GM12874 (cell line): Measurements from ENCODE around the gene RNFT1.

Source experiments
- CTCF ChIP-seq: IDR thresholded peaks from 2 replicates; pipeline ENCODE4 v1.5.1; 2011; ENCODE audit warnings: low read depth, mild to moderate bottlenecking, control low read depth, low read length, moderate library complexity; ENCODE audit not compliant: insufficient read depth

RNFT1 gene, protein sequence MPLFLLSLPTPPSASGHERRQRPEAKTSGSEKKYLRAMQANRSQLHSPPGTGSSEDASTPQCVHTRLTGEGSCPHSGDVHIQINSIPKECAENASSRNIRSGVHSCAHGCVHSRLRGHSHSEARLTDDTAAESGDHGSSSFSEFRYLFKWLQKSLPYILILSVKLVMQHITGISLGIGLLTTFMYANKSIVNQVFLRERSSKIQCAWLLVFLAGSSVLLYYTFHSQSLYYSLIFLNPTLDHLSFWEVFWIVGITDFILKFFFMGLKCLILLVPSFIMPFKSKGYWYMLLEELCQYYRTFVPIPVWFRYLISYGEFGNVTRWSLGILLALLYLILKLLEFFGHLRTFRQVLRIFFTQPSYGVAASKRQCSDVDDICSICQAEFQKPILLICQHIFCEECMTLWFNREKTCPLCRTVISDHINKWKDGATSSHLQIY

GRCh38 chr17:59964482-59965328 is at the start of gene RNFT1:
Gene RNFT1 (minus strand): TSS chr17:59964740. CDS start chr17:59964663, 77 bp downstream.
- TF ChIP-seq CTCF, result no peak

DNA sequence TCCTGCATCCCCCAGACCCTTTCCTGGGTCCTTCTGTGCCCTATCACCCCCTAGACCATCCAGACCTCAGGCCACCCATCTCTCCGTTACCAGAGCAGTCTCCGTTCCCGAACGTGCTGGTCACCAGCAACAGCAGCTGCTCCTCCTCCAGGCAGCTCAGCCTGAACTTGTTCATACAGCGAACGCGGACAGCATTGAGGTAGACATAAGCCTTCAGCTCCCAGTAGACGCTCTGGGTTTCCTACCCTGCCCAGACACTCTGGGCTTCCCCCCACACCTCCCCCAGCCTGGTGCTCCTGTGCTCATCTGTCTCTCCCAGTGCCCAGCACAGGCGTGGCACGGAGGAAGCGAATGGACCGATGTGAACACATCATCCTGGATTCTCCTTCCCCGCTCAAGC is 41.6 kb upstream of the RNFT1 start:
- TF ChIP-seq CTCF, result no peak

- no peak for TF ChIP-seq CTCF
Observed at GRCh38 chr17:59972778-59973177, 8.2 kb upstream of the RNFT1 start.

DNA sequence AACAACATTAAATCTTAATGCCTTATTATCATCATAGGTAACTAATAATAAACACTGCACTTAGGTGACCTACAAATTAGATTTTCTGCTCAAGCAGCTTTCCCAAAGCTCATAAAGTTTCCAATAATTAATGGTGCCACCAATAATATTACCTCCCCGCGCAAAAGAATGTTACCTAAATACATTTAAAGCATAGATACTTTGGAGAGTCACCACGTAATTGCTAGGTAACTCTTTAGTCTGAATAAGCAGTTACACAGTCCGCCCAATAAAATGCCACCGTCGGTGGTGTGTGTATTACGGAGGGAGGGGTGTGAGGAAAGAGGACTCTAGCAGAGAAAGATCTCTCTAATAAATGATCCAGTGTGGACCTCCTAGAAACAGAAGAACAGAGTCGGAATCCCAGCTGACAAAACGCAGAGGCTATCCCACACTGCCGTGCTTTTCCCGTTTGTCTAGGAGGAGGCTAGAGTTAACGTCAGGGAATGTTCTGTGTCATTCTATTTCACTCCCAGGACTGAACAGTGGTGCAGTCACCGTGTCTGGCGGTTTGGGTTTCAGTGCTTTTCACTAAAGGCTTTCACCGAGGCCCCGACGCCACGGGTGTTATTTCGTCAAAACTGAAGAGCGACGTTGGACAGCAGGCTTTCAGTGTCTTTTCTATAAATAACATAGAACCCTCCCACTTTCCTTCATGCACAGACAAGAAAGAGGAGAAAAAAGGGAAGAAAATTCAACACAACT is 630 bp downstream of the RNFT1 start:
- no peak for TF ChIP-seq CTCF

DNA sequence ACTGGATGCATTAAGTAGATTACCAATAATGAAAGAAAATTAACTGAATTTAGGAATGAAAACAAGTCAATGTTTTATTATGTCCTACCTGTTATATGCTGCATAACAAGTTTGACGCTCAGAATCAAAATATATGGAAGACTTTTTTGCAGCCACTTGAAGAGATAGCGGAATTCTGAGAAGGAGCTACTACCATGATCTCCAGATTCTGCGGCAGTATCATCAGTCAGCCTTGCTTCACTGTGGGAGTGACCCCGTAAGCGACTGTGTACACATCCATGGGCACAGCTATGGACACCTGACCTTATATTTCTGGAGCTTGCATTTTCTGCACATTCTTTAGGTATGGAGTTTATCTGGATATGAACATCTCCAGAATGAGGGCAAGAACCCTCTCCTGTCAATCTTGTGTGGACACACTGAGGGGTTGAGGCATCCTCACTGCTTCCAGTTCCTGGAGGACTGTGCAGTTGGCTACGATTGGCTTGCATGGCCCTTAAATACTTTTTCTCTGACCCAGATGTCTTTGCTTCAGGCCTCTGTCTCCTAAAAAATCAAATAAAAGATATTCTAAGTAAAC is 1.7 kb downstream of the RNFT1 start:
- TF ChIP-seq CTCF, result no peak

DNA sequence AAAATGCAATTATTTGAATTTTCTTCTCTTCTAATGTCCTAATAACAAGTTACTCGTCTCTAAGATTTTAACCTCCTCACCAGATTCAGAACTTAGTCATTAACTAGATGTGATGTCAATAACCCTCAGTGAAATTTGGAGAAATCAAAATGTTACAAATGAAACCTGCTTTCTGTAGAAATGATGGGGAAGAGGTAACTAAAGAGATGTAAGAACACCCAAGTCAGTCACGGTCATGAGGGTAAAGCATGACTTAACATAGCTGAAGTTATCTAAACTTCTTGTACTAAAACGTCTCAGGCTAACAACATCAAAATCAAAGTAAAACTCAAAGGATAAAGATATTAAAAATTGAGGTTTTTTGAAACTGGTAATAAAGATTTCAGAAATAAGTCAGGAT is 9.7 kb downstream of the RNFT1 start:
- no peak for TF ChIP-seq CTCF

DNA sequence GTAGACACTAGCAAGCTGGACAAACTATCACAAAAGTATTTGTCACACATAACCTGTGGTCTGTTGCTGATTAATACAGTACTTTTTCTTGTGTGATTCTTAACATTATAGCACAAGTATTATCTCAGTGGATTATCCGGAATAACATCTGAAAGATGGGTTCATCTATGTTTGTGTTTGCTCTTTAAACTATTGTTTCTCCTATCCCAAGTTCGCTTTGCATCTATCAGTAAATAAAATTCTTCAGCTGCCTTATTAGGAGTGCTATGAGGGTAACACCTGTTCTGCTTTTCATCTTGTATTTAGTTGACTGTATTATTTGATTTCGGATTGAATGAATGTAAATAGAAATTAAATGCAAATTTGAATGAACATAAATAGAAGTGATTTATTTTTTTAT is 14.5 kb downstream of the RNFT1 start:
- TF ChIP-seq CTCF, result no peak
